ENCODE results near the gene SHC4.

DNA sequence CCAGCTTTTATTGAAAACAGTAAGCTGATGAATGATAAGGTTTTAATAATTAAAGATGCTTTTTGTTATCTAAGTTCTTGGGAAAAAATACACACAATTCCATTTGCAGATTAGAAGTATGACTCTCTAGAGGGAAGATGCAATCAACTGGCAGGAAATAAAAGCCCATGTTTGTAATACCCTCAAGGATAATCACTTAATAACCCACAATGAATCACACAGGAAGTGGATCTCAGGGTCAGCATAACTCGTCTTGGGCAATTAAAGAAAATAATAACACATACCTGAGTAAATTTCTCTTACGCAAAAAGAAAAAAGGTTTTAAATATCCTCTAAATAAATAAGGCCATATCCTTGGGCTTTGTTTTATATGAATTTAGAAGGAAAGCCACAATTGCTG is 95.2 kb downstream of the SHC4 start:
- TF ChIP-seq, protein P1, sequence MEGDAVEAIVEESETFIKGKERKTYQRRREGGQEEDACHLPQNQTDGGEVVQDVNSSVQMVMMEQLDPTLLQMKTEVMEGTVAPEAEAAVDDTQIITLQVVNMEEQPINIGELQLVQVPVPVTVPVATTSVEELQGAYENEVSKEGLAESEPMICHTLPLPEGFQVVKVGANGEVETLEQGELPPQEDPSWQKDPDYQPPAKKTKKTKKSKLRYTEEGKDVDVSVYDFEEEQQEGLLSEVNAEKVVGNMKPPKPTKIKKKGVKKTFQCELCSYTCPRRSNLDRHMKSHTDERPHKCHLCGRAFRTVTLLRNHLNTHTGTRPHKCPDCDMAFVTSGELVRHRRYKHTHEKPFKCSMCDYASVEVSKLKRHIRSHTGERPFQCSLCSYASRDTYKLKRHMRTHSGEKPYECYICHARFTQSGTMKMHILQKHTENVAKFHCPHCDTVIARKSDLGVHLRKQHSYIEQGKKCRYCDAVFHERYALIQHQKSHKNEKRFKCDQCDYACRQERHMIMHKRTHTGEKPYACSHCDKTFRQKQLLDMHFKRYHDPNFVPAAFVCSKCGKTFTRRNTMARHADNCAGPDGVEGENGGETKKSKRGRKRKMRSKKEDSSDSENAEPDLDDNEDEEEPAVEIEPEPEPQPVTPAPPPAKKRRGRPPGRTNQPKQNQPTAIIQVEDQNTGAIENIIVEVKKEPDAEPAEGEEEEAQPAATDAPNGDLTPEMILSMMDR (IDR thresholded peaks at IDR 0.05), result no peak
- TF ChIP-seq EP300 (IDR thresholded peaks at IDR 0.05; ENCODE audit: borderline replicate concordance in 1 of 2, low read depth in 1 of 2, low read length in 1 of 2), result peak in 1 of 2 experiments; percentile 31; a peak in 1 of 4 replicates
- TF ChIP-seq RFX5 (IDR thresholded peaks at IDR 0.05; ENCODE audit: low read length), result no peak
- TF ChIP-seq TEAD4 (IDR thresholded peaks at IDR 0.05; ENCODE audit: borderline replicate concordance, insufficient read depth), result peak; percentile 53; the same call in 1 of the 2 replicates
- TF ChIP-seq TCF12 (IDR thresholded peaks at IDR 0.05), result peak; percentile 20
- no peak for TF ChIP-seq CHD2 (IDR thresholded peaks at IDR 0.05; ENCODE audit: low read length, partially characterized antibody)
- TF ChIP-seq FOXJ3 (CRISPR knock-in tag; IDR thresholded peaks at IDR 0.05), result no peak
- TF ChIP-seq, protein P2, sequence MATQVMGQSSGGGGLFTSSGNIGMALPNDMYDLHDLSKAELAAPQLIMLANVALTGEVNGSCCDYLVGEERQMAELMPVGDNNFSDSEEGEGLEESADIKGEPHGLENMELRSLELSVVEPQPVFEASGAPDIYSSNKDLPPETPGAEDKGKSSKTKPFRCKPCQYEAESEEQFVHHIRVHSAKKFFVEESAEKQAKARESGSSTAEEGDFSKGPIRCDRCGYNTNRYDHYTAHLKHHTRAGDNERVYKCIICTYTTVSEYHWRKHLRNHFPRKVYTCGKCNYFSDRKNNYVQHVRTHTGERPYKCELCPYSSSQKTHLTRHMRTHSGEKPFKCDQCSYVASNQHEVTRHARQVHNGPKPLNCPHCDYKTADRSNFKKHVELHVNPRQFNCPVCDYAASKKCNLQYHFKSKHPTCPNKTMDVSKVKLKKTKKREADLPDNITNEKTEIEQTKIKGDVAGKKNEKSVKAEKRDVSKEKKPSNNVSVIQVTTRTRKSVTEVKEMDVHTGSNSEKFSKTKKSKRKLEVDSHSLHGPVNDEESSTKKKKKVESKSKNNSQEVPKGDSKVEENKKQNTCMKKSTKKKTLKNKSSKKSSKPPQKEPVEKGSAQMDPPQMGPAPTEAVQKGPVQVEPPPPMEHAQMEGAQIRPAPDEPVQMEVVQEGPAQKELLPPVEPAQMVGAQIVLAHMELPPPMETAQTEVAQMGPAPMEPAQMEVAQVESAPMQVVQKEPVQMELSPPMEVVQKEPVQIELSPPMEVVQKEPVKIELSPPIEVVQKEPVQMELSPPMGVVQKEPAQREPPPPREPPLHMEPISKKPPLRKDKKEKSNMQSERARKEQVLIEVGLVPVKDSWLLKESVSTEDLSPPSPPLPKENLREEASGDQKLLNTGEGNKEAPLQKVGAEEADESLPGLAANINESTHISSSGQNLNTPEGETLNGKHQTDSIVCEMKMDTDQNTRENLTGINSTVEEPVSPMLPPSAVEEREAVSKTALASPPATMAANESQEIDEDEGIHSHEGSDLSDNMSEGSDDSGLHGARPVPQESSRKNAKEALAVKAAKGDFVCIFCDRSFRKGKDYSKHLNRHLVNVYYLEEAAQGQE (IDR thresholded peaks at IDR 0.05; ENCODE audit: low read depth, low read length), result no peak
- TF ChIP-seq, protein P3, sequence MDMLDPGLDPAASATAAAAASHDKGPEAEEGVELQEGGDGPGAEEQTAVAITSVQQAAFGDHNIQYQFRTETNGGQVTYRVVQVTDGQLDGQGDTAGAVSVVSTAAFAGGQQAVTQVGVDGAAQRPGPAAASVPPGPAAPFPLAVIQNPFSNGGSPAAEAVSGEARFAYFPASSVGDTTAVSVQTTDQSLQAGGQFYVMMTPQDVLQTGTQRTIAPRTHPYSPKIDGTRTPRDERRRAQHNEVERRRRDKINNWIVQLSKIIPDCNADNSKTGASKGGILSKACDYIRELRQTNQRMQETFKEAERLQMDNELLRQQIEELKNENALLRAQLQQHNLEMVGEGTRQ (IDR thresholded peaks at IDR 0.05; ENCODE audit: borderline replicate concordance, low read depth, low read length), result no peak
- peak; percentile 51 for TF ChIP-seq JUND (IDR thresholded peaks at IDR 0.05)
